ENCODE measurements around the gene ADAMTSL2. TPM values are rescaled to one million over a fixed set of nuclear protein-coding genes. Genes with fewer than 3 reads are reported as not detected.

ADAMTSL2 gene
- total and polyA plus RNA-seq, 8 donors, result 1.3 to 20.6 (median 2.6) TPM; not detected in 2

DNA sequence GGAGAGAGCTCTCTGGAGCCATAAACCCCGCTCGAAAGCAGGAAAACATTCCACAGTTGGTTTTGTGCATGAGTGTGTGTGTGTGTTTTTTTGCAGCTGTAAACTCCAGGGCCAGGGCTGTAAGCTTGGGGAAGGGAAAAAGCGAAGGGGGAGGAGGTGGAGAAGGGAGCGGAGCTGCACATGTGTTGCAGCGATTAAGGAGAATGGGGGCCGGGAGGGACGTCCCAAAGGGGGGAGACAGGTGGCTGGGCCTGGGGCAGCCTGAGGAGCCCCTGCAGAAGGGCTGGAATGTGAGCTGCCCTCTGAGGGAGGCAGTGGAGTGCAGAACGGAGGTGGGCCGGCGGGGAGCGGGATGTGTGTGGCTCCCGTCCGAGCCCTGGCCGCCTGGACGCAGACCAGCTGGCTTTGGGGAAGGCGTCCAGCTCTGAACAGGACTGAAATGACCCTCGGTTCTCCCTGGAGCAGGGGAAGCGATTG, 7.0 kb upstream of the ADAMTSL2 start:
- Histone ChIP-seq H3K9me3 (no peaks in the 10 kb centered on the region), H3K4me3 (no peak overlapping the region), H3K4me1 (peaks cover 8 to 29% (median 26%) of the 10 kb centered on the region in 4 donors), H3K27ac (peak overlapping the region in 2 of 5 donors; percentile 4 to 55), H3K36me3 (no peaks in the 10 kb centered on the region), H3K27me3 (peaks cover 0 to 28% (median 14%) of the 10 kb centered on the region in 3 donors)
- 34 to 60% (median 48%) methylated on average over 18 of the region's 18 CpGs for WGBS, 5 donors
- intact Hi-C loops (cut with DNase I; ENCODE audit: low total_unique reads), result no loop called here
- TF ChIP-seq, protein P1, sequence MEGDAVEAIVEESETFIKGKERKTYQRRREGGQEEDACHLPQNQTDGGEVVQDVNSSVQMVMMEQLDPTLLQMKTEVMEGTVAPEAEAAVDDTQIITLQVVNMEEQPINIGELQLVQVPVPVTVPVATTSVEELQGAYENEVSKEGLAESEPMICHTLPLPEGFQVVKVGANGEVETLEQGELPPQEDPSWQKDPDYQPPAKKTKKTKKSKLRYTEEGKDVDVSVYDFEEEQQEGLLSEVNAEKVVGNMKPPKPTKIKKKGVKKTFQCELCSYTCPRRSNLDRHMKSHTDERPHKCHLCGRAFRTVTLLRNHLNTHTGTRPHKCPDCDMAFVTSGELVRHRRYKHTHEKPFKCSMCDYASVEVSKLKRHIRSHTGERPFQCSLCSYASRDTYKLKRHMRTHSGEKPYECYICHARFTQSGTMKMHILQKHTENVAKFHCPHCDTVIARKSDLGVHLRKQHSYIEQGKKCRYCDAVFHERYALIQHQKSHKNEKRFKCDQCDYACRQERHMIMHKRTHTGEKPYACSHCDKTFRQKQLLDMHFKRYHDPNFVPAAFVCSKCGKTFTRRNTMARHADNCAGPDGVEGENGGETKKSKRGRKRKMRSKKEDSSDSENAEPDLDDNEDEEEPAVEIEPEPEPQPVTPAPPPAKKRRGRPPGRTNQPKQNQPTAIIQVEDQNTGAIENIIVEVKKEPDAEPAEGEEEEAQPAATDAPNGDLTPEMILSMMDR (IDR thresholded peaks at IDR 0.05), result no peak
- DNase-seq, result peak in 1 of 2 donors; percentile 82

- Histone ChIP-seq H3K9me3 (no peaks in the 10 kb centered on the region), H3K4me1 (peaks cover 8 to 32% (median 25%) of the 10 kb centered on the region in 4 donors), H3K27me3 (peaks cover 0 to 36% (median 14%) of the 10 kb centered on the region in 3 donors), H3K27ac (peak overlapping the region in 1 of 5 donors; percentile 55), H3K4me3 (no peak overlapping the region), H3K36me3 (no peaks in the 10 kb centered on the region)
- 59 to 73% (median 68%) methylated on average over 13 to 22 of the region's 22 CpGs for WGBS, 5 donors
- no peak for TF ChIP-seq POLR2A (IDR thresholded peaks at IDR 0.05)
- TF ChIP-seq, protein P1 (IDR thresholded peaks at IDR 0.05), result no peak
- TF ChIP-seq EP300 (IDR thresholded peaks at IDR 0.05), result no peak
- no peak for TF ChIP-seq POLR2AphosphoS5 (IDR thresholded peaks at IDR 0.05)
- no peak for DNase-seq
- intact Hi-C loops (cut with DNase I; ENCODE audit: low total_unique reads), result no loop called here
Observed at GRCh38 chr9:133528001-133528875, 6.3 kb upstream of the ADAMTSL2 start.

GRCh38 chr9:133528876-133529241, 5.6 kb upstream of the ADAMTSL2 start:
- H3K27ac ChIP-seq, result no peak overlapping the region
- H3K36me3 ChIP-seq, result no peaks in the 10 kb centered on the region
- peaks cover 0 to 42% (median 14%) of the 10 kb centered on the region in 3 donors for H3K27me3 ChIP-seq
- intact Hi-C loops (cut with DNase I; ENCODE audit: low total_unique reads), result no loop called here
- no peaks in the 10 kb centered on the region for H3K9me3 ChIP-seq
- WGBS, 5 donors, result 52 to 80% (median 74%) methylated on average over 7 to 11 of the region's 11 CpGs
- DNase-seq, result no peak
- no peak overlapping the region for H3K4me3 ChIP-seq
- TF ChIP-seq, protein P1 (IDR thresholded peaks at IDR 0.05), result no peak
- TF ChIP-seq EP300 (IDR thresholded peaks at IDR 0.05), result no peak
- TF ChIP-seq POLR2A (IDR thresholded peaks at IDR 0.05), result no peak
- no peak for TF ChIP-seq POLR2AphosphoS5 (IDR thresholded peaks at IDR 0.05)
- H3K4me1 ChIP-seq, result peaks cover 9 to 36% (median 30%) of the 10 kb centered on the region in 4 donors

DNA sequence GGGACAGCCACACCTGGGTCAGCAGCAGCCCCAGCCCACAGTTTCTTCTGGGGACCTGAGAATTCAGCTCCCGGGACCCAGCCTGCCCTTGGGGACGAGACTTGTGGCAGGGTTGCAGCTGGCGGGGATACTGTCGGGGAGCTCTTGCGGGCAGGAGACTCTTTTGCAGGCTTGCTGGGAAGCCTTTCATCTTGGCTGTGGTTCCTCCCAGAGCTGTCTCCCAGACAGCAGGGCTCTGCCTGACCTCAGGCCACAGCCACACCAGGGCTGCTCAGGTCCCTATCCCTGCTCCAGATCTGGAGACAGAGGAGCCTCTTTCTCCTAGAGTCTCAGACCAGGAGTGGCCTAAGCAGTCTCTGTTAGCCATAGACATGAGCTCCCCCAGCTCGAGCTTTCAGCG, 5.0 kb upstream of the ADAMTSL2 start:
- WGBS, 5 donors, result 86 to 100% (median 92%) methylated on average over 4 to 7 of the region's 7 CpGs
- peaks cover 15 to 42% (median 36%) of the 10 kb centered on the region in 4 donors for H3K4me1 ChIP-seq
- TF ChIP-seq EP300 (IDR thresholded peaks at IDR 0.05) (no peak), POLR2A (IDR thresholded peaks at IDR 0.05) (no peak), POLR2AphosphoS5 (IDR thresholded peaks at IDR 0.05) (no peak)
- TF ChIP-seq, protein P1 (IDR thresholded peaks at IDR 0.05), result no peak
- no peaks in the 10 kb centered on the region for H3K9me3 ChIP-seq
- no peak for DNase-seq
- H3K4me3 ChIP-seq, result no peak overlapping the region
- peaks cover 0 to 48% (median 18%) of the 10 kb centered on the region in 3 donors for H3K27me3 ChIP-seq
- H3K36me3 ChIP-seq, result no peaks in the 10 kb centered on the region
- intact Hi-C loops (cut with DNase I; ENCODE audit: low total_unique reads), result no loop called here
- H3K27ac ChIP-seq, result no peak overlapping the region
